Measurements from ENCODE around the gene NUBP2.

NUBP2 gene

DNA sequence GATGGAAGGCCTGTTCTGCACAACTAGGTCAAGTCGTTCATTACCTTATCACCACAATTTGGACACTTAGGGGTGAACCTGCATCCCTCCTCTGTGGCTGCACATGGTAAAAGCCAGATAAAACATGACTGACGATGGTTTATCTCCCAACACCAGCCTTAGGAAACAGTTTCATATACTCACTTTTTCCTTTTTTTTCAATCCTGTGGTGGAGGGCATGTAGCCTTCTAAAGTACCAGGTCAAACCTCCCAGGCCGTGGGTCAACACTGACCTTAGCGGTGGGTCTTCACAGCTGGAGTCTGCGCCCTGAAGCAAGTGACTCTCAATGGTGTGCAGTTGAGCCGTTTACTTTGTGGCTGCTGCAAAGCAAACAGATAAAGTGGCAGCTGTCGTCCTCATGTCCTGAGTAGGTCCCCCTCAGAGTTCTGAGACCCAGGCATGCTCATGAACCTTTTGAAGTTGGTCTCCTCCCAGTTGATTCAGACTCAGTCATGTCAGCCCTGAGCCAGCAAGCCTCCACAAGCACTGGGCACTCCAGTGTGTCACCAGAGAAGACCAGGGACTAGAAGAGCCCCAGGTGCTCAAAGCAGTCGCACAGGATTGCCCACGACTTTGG is 50.2 kb downstream of the NUBP2 start:
- no peak for DNase-seq

- DNase-seq: no peak
Measured at GRCh38 chr16:1834096-1834495, 51.3 kb downstream of the NUBP2 start.
